Activated naive CD4-positive, alpha-beta T cell treated with anti-CD3 and anti-CD28 coated beads, Interleukin-2, amount 10 ng/mL, durations not matched to agents 7 days and 5 days (primary cell): ENCODE results near the gene ATP11B.
A peak's percentile ranks its signal among the peaks of the same experiment; 100 is the strongest.

Experiments
- CTCF ChIA-PET: fragments of 350-600 bp; sonication (Branson Sonifier 250); formaldehyde crosslinking; loops from one replicate; lab custom pipeline; 2021; ENCODE audit warnings: antibody characterized with exemption; lab: Charles Lee
- DNase-seq: peaks from one replicate; pipeline ENCODE4 v3.0.0-alpha.2; 2020
- H3K27ac Mint-ChIP-seq: one replicate; pipeline ENCODE4 v1.8.0; 2021; ENCODE audit warnings: mild to moderate bottlenecking, moderate library complexity, mixed read lengths
- H3K27me3 Mint-ChIP-seq: one replicate; pipeline ENCODE4 v1.8.0; 2021; ENCODE audit warnings: mild to moderate bottlenecking, mixed read lengths
- H3K36me3 Mint-ChIP-seq: one replicate; pipeline ENCODE4 v1.8.0; 2021; ENCODE audit warnings: mixed read lengths
- H3K4me1 Mint-ChIP-seq: one replicate; pipeline ENCODE4 v1.8.0; 2021; ENCODE audit warnings: mixed read lengths
- H3K4me3 Mint-ChIP-seq: one replicate; pipeline ENCODE4 v1.8.0; 2021; ENCODE audit warnings: mild to moderate bottlenecking, moderate library complexity, mixed read lengths
- H3K9me3 Mint-ChIP-seq: one replicate; pipeline ENCODE4 v1.8.0; 2021; ENCODE audit warnings: mixed read lengths

ATP11B gene

GRCh38 chr3:182954553-182955235 is 161.4 kb downstream of the ATP11B start:
- Mint-ChIP-seq H3K4me1 (no peaks in the 10 kb centered on the region), H3K4me3 (no peak overlapping the region), H3K36me3 (peaks cover 38% of the 10 kb centered on the region), H3K27me3 (no peaks in the 10 kb centered on the region), H3K9me3 (no peaks in the 10 kb centered on the region), H3K27ac (no peak overlapping the region)
- no peak for DNase-seq
- CTCF ChIA-PET = no interaction called here

- Mint-ChIP-seq H3K27me3 (no peaks in the 10 kb centered on the region), H3K9me3 (no peaks in the 10 kb centered on the region), H3K4me1 (no peaks in the 10 kb centered on the region)
These were observed 163.9 kb downstream of the ATP11B start for GRCh38 chr3:182957226-182957625.

GRCh38 chr3:182957676-182958266 is 164.5 kb downstream of the ATP11B start:
- CTCF ChIA-PET = no interaction called here
- H3K36me3 Mint-ChIP-seq = peaks cover 43% of the 10 kb centered on the region
- no peak for DNase-seq
- no peaks in the 10 kb centered on the region for H3K9me3 Mint-ChIP-seq
- H3K4me1 Mint-ChIP-seq = peaks cover 4% of the 10 kb centered on the region
- H3K4me3 Mint-ChIP-seq = no peak overlapping the region
- no peak overlapping the region for H3K27ac Mint-ChIP-seq
- H3K27me3 Mint-ChIP-seq = no peaks in the 10 kb centered on the region

More at GRCh38 chr3:182957226-182957625, 163.9 kb downstream of the ATP11B start:
- H3K27ac Mint-ChIP-seq = no peak overlapping the region
- H3K36me3 Mint-ChIP-seq = peaks cover 43% of the 10 kb centered on the region
- CTCF ChIA-PET = no interaction called here
- H3K4me3 Mint-ChIP-seq = no peak overlapping the region
- DNase-seq = no peak

GRCh38 chr3:182959474-182960350 is 166.4 kb downstream of the ATP11B start:
- Mint-ChIP-seq H3K4me3 (no peak overlapping the region), H3K9me3 (no peaks in the 10 kb centered on the region), H3K4me1 (peaks cover 4% of the 10 kb centered on the region), H3K27me3 (no peaks in the 10 kb centered on the region), H3K27ac (no peak overlapping the region), H3K36me3 (peaks cover 41% of the 10 kb centered on the region)
- no peak for DNase-seq
- CTCF ChIA-PET = no interaction called here

- Mint-ChIP-seq H3K4me3 (no peak overlapping the region), H3K27ac (no peak overlapping the region), H3K9me3 (no peaks in the 10 kb centered on the region), H3K4me1 (peaks cover 20% of the 10 kb centered on the region), H3K27me3 (no peaks in the 10 kb centered on the region), H3K36me3 (peaks cover 39% of the 10 kb centered on the region)
- CTCF ChIA-PET = interaction anchor here (1.1 kb wide), 1 partner anchor 53 kb away, joined by 4 read pairs; no protein-coding TSS in a partner anchor
- no peak for DNase-seq
These were observed 168.9 kb downstream of the ATP11B start for GRCh38 chr3:182962166-182962565.

- CTCF ChIA-PET = no interaction called here
- Mint-ChIP-seq H3K27ac (no peak overlapping the region), H3K4me1 (peaks cover 39% of the 10 kb centered on the region), H3K9me3 (peaks cover 3% of the 10 kb centered on the region), H3K36me3 (peaks cover 37% of the 10 kb centered on the region), H3K27me3 (no peaks in the 10 kb centered on the region), H3K4me3 (no peak overlapping the region)
- no peak for DNase-seq
These were observed 170.9 kb downstream of the ATP11B start for GRCh38 chr3:182964179-182964578.

GRCh38 chr3:182965861-182966366 is 172.6 kb downstream of the ATP11B start:
- Mint-ChIP-seq H3K27me3 (no peaks in the 10 kb centered on the region), H3K4me1 (peaks cover 50% of the 10 kb centered on the region), H3K36me3 (peaks cover 25% of the 10 kb centered on the region), H3K9me3 (peaks cover 3% of the 10 kb centered on the region), H3K4me3 (no peak overlapping the region), H3K27ac (no peak overlapping the region)
- CTCF ChIA-PET = no interaction called here
- DNase-seq = no peak

- peaks cover 3% of the 10 kb centered on the region for H3K9me3 Mint-ChIP-seq
- CTCF ChIA-PET = no interaction called here
- H3K4me3 Mint-ChIP-seq = peak overlapping the region; percentile 18
- DNase-seq = peak; percentile 32
- H3K36me3 Mint-ChIP-seq = peaks cover 21% of the 10 kb centered on the region
- H3K4me1 Mint-ChIP-seq = peaks cover 58% of the 10 kb centered on the region
- H3K27ac Mint-ChIP-seq = peak overlapping the region; percentile 78
- no peaks in the 10 kb centered on the region for H3K27me3 Mint-ChIP-seq
These were observed 174.2 kb downstream of the ATP11B start for GRCh38 chr3:182967218-182968204.

GRCh38 chr3:182969277-182969676 is 176.0 kb downstream of the ATP11B start:
- CTCF ChIA-PET = interaction anchor here (0.7 kb wide), 1 partner anchor 9 kb away, joined by 3 read pairs; no protein-coding TSS in a partner anchor
- Mint-ChIP-seq H3K9me3 (peaks cover 3% of the 10 kb centered on the region), H3K4me3 (no peak overlapping the region), H3K27ac (no peak overlapping the region), H3K27me3 (no peaks in the 10 kb centered on the region), H3K4me1 (peaks cover 58% of the 10 kb centered on the region), H3K36me3 (peaks cover 16% of the 10 kb centered on the region)
- no peak for DNase-seq

GRCh38 chr3:182969853-182970252 is 176.5 kb downstream of the ATP11B start:
- H3K27me3 Mint-ChIP-seq = no peaks in the 10 kb centered on the region
- H3K9me3 Mint-ChIP-seq = peaks cover 3% of the 10 kb centered on the region
- H3K4me3 Mint-ChIP-seq = no peak overlapping the region
- peaks cover 17% of the 10 kb centered on the region for H3K36me3 Mint-ChIP-seq
- peaks cover 59% of the 10 kb centered on the region for H3K4me1 Mint-ChIP-seq
- H3K27ac Mint-ChIP-seq = no peak overlapping the region
- CTCF ChIA-PET = no interaction called here
- no peak for DNase-seq

- peak overlapping the region; percentile 63 for H3K27ac Mint-ChIP-seq
- H3K27me3 Mint-ChIP-seq = no peaks in the 10 kb centered on the region
- H3K9me3 Mint-ChIP-seq = peaks cover 3% of the 10 kb centered on the region
- no peak for DNase-seq
- no peak overlapping the region for H3K4me3 Mint-ChIP-seq
- peaks cover 13% of the 10 kb centered on the region for H3K36me3 Mint-ChIP-seq
- CTCF ChIA-PET = no interaction called here
- H3K4me1 Mint-ChIP-seq = peaks cover 54% of the 10 kb centered on the region
These were observed 177.6 kb downstream of the ATP11B start for GRCh38 chr3:182970811-182971418.
